Thymus (tissue), 11 donors: ENCODE data around the gene ESRRB. TPM values are rescaled to one million over a fixed set of nuclear protein-coding genes. Genes with fewer than 3 reads are reported as not detected.

Source experiments
- DNase-seq, 9 donors: peaks; one replicate each; pipeline ENCODE4 v3.0.0-alpha.2; 2013; ENCODE audit warnings: low spot score in 9 of 9, low read depth in 6 of 9, missing footprints in 1 of 9
- H3K27ac ChIP-seq, 2 donors: one replicate each; pipeline ENCODE4 v1.5.1; 2013; ENCODE audit warnings: control low read depth in 1 of 2, low read depth in 1 of 2, low read length in 1 of 2, mild to moderate bottlenecking in 1 of 2, moderate library complexity in 1 of 2
- H3K27me3 ChIP-seq, 2 donors: one replicate each; pipeline ENCODE4 v1.5.1; 2013; ENCODE audit warnings: low read length in 1 of 2; ENCODE audit not compliant: control insufficient read depth in 2 of 2, insufficient read depth in 1 of 2
- H3K36me3 ChIP-seq, 2 donors: one replicate each; pipeline ENCODE4 v1.5.1; 2013; ENCODE audit warnings: low read length in 1 of 2, mild to moderate bottlenecking in 1 of 2, moderate library complexity in 1 of 2; ENCODE audit not compliant: control insufficient read depth in 2 of 2, insufficient read depth in 2 of 2
- H3K4me1 ChIP-seq, 2 donors: one replicate each; pipeline ENCODE4 v1.5.1; 2013; ENCODE audit warnings: low read length in 2 of 2; ENCODE audit not compliant: control insufficient read depth in 2 of 2, insufficient read depth in 2 of 2
- H3K4me3 ChIP-seq, 2 donors: one replicate each; pipeline ENCODE4 v1.5.1; 2013; ENCODE audit warnings: low read length in 2 of 2, control low read depth in 1 of 2, mild to moderate bottlenecking in 1 of 2
- H3K9me3 ChIP-seq, 2 donors: one replicate each; pipeline ENCODE4 v1.5.1; 2013; ENCODE audit warnings: low read length in 1 of 2, mild to moderate bottlenecking in 1 of 2; ENCODE audit not compliant: control insufficient read depth in 2 of 2, insufficient read depth in 1 of 2
- whole genome bisulfite sequencing: extraction: QIAGEN DNeasy Blood & Tissue Kit; methylation state at CpG from one replicate; pipeline ENCODE4 v1.1.7; 2013; 5-methylcytosine and 5-hydroxymethylcytosine counted together
- polyA plus RNA-seq: library from polyadenylated mRNA; stranded (reverse); fragments of 200-250 nt; gene quantifications from one replicate; pipeline ENCODE4 v1.2.3, GENCODE V29; 2013
- total RNA-seq: library from RNA; stranded (reverse); fragments of 120-200 nt; gene quantifications from one replicate; pipeline ENCODE4 v1.2.4, GENCODE V29; 2013
- donor health status: healthy.

The ESRRB gene
- total and polyA plus RNA-seq, 2 donors = 0.47 to 0.66 TPM

DNA sequence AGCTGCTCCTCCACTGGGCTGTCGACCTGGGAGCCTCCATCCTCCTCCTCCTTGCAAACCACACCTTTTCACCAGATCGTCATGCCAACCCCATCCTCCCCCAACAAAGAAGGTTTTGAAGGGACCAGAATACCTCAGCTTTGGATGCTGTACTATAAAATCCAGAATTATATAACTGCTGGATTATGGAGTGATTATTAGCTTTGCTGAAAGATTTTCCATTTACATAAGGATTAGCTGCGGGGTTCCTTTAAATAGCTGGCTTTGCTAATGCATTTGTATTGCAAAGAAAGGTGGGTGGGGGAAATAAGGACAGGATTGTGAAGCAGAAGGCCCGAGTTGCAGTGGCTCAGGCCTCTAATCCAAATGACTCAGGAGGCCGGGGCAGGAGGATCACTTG, 36.6 kb downstream of the ESRRB start:
- 49% methylated on average over 5 of the region's 5 CpGs for WGBS
- no peak overlapping the region for H3K27ac ChIP-seq
- H3K36me3 ChIP-seq = no peaks in the 10 kb centered on the region
- no peaks in the 10 kb centered on the region for H3K9me3 ChIP-seq
- no peaks in the 10 kb centered on the region for H3K4me1 ChIP-seq
- H3K27me3 ChIP-seq = peaks cover 12 to 39% of the 10 kb centered on the region in 2 donors
- no peak overlapping the region for H3K4me3 ChIP-seq
- no peak for DNase-seq

DNA sequence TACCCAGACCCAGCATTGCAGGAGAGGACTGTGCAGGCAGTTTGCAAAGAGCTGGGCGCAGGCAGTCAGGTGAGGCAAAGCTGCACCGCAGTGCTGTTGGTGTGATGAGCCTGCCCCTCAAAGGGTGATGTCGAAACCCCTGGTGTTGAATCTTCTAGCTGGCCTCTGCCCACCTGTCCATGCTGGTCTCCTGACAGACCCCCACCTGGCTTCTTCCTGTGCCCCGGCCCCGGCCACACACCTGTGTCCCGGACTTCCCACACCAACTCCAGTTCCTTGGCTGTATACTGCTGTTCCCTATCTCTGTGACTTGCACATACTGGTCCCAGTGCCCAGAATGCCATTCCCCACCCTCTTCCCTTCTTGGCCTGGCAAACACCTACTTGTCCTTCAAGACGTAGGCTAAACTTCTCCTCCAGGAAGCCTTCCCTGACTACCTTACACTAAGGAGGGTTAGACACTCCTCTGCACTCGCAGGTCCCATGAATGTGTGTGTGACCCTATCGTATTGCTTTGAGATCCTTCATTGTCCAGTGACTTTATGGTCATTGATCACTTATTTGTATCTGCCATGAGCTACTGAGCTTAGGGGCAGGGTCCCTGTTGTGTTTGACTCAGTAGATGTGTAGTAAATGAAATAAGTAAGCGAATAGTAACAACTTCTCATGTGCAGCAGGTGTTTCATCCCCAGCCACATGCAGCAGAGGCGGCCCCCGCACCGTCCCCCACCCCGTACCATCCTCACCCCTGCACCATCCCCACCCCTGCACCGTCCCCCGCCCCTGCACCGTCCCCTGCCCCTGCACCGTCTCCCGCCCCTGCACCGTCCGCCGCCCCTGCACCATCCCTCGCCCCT, 37.4 kb downstream of the ESRRB start:
- H3K36me3 ChIP-seq = no peaks in the 10 kb centered on the region
- H3K27ac ChIP-seq = no peak overlapping the region
- no peaks in the 10 kb centered on the region for H3K4me1 ChIP-seq
- no peak for DNase-seq
- peaks cover 12 to 34% of the 10 kb centered on the region in 2 donors for H3K27me3 ChIP-seq
- WGBS = 42% methylated on average over 23 of the region's 23 CpGs
- H3K9me3 ChIP-seq = no peaks in the 10 kb centered on the region
- H3K4me3 ChIP-seq = no peak overlapping the region

DNA sequence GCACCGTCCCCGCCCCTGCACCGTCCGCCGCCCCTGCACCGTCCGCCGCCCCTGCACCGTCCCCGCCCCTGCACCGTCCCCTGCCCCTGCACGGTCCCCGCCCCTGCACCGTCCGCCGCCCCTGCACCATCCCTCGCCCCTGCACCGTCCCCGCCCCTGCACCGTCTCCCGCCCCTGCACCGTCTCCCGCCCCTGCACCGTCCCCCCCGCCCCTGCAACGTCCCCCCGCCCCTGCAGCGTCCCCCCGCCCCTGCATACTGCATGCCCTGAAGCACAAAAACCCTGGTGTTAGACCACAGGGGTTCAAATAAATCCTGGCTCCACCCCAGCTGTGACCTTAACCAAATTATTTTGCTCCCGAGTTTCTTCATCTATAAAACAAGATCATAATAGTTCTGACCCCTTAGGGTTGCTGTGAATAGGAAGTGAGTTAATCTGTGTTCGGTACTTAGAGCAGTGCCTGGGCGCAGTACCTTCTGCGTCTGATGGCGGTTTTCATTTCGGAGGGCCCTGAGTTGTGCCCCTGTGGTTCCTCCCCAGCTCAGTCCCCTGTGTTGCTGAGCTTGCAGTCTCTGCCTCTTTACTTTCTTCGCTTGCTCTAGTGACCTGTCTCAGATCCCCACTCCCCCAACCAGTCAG, 38.1 kb downstream of the ESRRB start:
- no peaks in the 10 kb centered on the region for H3K36me3 ChIP-seq
- H3K9me3 ChIP-seq = no peaks in the 10 kb centered on the region
- H3K27me3 ChIP-seq = peaks cover 12 to 34% of the 10 kb centered on the region in 2 donors
- no peaks in the 10 kb centered on the region for H3K4me1 ChIP-seq
- H3K4me3 ChIP-seq = no peak overlapping the region
- DNase-seq = no peak
- H3K27ac ChIP-seq = no peak overlapping the region
- 6% methylated on average over 32 of the region's 36 CpGs for WGBS

DNA sequence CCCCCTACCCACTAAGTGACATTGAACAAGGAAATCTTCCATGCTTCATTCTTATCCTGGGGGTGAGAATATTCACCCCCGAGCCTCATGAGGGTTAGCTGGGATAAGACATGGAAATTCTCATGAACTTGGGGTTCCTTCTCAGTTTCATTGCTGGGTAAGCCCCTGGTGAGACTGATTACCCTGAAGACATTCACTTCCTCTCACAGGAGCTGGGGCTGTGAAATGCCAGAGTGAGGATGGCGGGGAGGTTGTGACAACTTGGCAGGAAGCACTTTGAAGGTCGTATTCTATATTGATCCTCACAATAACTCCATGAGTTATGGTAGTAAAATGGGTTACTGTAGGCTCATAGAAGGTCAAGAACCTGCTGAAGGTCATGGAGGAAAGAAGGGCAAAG, 43.5 kb downstream of the ESRRB start:
- WGBS = 61% methylated on average over 3 of the region's 3 CpGs
- Histone ChIP-seq H3K27me3 (peaks cover 4 to 11% of the 10 kb centered on the region in 2 donors), H3K27ac (no peak overlapping the region), H3K36me3 (no peaks in the 10 kb centered on the region), H3K4me3 (no peak overlapping the region), H3K9me3 (no peaks in the 10 kb centered on the region), H3K4me1 (no peaks in the 10 kb centered on the region)
- no peak for DNase-seq

DNA sequence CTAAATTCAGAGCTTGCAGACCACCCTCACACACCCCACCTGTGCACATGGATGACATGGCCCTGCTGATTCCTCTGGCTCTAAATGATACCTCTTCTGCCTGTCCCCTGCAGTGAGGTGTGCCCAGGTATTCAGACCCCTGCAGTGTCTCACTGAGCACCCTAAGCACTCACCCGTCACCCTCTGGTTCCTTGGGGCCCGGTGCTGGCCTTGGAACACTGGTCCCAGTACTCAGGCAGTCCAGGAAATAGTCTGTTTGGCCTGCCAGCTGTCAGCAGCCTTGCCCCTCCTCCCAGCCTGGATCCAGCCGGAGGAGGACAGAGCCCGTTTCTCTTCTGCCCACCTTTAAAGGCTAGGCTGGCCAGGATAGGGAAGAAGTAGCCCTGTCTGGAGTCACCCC, 44.9 kb downstream of the ESRRB start:
- WGBS = 86% methylated on average over 4 of the region's 4 CpGs
- H3K27ac ChIP-seq = no peak overlapping the region
- H3K4me3 ChIP-seq = no peak overlapping the region
- no peaks in the 10 kb centered on the region for H3K27me3 ChIP-seq
- H3K36me3 ChIP-seq = no peaks in the 10 kb centered on the region
- H3K9me3 ChIP-seq = no peaks in the 10 kb centered on the region
- no peaks in the 10 kb centered on the region for H3K4me1 ChIP-seq
- no peak for DNase-seq

DNA sequence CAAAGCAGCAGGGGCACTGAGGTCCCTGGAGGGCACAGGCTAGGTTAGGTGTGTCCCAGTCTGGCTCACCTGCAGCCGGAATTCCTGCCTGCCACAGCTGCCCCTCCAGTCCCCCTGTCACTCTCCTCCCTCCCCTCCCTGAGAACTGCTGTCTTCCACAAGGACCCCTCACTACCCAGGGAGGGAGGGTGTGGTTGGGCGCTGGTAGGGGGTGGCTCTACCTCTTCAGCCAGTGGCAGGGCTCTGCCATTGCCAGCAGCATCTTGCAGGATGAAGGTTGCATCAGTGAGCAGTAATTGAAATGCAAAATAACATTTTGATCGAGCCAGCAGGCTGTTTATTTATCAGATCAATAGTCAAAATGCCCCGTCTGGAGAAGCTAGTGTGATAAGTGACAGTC, 45.7 kb downstream of the ESRRB start:
- Histone ChIP-seq H3K9me3 (no peaks in the 10 kb centered on the region), H3K4me1 (no peaks in the 10 kb centered on the region), H3K27me3 (no peaks in the 10 kb centered on the region), H3K36me3 (no peaks in the 10 kb centered on the region), H3K4me3 (no peak overlapping the region), H3K27ac (no peak overlapping the region)
- WGBS = 88% methylated on average over 4 of the region's 4 CpGs
- no peak for DNase-seq

DNA sequence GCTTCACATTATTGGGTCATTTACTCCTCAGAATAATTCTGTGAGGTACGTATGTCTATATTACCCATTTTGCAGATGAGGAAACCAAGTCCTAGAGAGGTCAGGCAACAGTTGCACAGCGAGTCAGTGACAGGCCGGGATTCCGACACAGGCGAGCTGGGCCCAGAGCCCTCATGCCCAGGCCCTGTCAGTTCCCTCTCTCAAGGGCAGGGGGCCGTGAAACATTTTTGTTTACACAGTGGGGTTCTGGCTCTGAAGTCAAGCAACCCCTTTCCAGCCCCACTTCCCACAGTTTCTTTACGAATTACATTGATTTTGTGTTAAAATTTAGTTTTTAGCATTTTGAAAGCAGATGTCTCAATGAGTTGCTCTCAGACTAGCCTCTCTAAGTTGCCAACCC, 46.7 kb downstream of the ESRRB start:
- 98% methylated on average over 7 of the region's 7 CpGs for WGBS
- Histone ChIP-seq H3K4me1 (no peaks in the 10 kb centered on the region), H3K27me3 (no peaks in the 10 kb centered on the region), H3K9me3 (no peaks in the 10 kb centered on the region), H3K36me3 (no peaks in the 10 kb centered on the region), H3K27ac (no peak overlapping the region), H3K4me3 (no peak overlapping the region)
- DNase-seq = no peak

DNA sequence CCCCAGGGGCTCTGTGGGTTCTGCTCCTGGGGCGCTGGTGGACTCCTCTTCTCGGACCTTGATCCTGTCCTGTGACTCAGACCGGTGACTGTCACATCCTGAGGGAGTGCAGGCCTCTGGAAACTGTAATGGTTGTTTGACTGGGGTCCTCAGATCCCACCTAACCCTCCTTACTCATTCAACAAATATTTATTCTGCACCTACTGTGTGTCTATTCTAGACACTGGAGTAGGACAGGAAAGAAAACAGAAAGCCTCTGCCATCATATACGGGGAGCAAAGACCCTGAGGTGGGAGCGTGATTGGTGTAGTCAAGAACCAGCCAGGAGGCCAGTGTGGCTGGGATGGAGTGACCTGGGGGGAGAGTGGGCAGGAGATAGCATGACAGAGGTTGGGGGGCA, 47.6 kb downstream of the ESRRB start:
- H3K9me3 ChIP-seq = no peaks in the 10 kb centered on the region
- H3K27me3 ChIP-seq = no peaks in the 10 kb centered on the region
- H3K4me3 ChIP-seq = no peak overlapping the region
- H3K4me1 ChIP-seq = no peaks in the 10 kb centered on the region
- H3K27ac ChIP-seq = no peak overlapping the region
- 95% methylated on average over 5 of the region's 5 CpGs for WGBS
- H3K36me3 ChIP-seq = no peaks in the 10 kb centered on the region
- DNase-seq = no peak

DNA sequence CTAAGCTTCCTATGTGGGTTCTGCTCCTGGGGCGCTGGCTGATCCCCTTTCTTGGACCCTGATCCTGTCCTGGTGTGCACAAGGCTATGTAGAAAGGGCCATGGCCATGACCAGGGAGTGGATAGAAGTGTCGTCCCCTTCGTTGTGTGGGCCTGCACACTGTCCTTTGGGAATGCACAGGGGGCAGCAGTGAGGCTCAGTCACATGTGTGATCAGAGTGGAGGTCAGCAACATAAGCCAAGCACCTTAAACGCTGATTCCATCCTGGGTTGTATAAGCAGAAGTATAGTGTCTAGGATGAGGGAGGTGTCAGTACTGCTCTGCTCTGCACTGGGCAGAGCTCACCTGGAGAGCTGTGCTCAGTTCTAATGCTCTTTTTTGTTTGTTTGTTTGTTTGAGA, 48.4 kb downstream of the ESRRB start:
- no peak for DNase-seq
- no peaks in the 10 kb centered on the region for H3K36me3 ChIP-seq
- WGBS = 94% methylated on average over 4 of the region's 4 CpGs
- no peak overlapping the region for H3K27ac ChIP-seq
- no peak overlapping the region for H3K4me3 ChIP-seq
- H3K4me1 ChIP-seq = no peaks in the 10 kb centered on the region
- no peaks in the 10 kb centered on the region for H3K27me3 ChIP-seq
- no peaks in the 10 kb centered on the region for H3K9me3 ChIP-seq
